SK-N-MC (cell line): ENCODE data around the gene JDP2.

Experiments
- EZH2 ChIP-seq: fragments of 200-600 bp; sonication (generic); IDR thresholded peaks from one replicate; pipeline ENCODE4 v1.6.1; 2017; ENCODE audit warnings: antibody characterized with exemption
- FOXP2 ChIP-seq: optimal IDR thresholded peaks from 2 replicates; pipeline ENCODE3; 2011; ENCODE audit warnings: mild to moderate bottlenecking, moderate library complexity; ENCODE audit not compliant: insufficient read depth; ENCODE audit errors: extremely low read length, control extremely low read depth
- POLR2AphosphoS5 ChIP-seq: IDR thresholded peaks from 2 replicates; pipeline ENCODE4 v1.6.1; 2012; ENCODE audit warnings: mild to moderate bottlenecking, low read depth, low read length, borderline replicate concordance

GRCh38 chr14:75428230-75429104 lies 645 bp downstream of the JDP2 start:
- TF ChIP-seq POLR2AphosphoS5 (no peak), EZH2 (no peak), FOXP2 (no peak)
